Activated CD4-positive, CD25-positive, alpha-beta regulatory T cell treated with anti-CD3 and anti-CD28 coated beads, Interleukin-2, amount 50 U/mL, for 24 hours (primary cell): Measurements from ENCODE around the gene RFC1.
"Not testable (repeated sequence)": the region's sequence is repeated elsewhere in the genome, so short reads cannot be mapped to it uniquely, and the experiment has no call there.

ENCODE experiments used
- ATAC-seq, 2 donors: fragments of 150-1000 bp; cut with Tn5 transposase; one replicate each; pipeline ENCODE4 v1.10.0; 2021; ENCODE audit warnings: mild to moderate bottlenecking in 1 of 2, moderate library complexity in 1 of 2

RFC1 gene, protein sequence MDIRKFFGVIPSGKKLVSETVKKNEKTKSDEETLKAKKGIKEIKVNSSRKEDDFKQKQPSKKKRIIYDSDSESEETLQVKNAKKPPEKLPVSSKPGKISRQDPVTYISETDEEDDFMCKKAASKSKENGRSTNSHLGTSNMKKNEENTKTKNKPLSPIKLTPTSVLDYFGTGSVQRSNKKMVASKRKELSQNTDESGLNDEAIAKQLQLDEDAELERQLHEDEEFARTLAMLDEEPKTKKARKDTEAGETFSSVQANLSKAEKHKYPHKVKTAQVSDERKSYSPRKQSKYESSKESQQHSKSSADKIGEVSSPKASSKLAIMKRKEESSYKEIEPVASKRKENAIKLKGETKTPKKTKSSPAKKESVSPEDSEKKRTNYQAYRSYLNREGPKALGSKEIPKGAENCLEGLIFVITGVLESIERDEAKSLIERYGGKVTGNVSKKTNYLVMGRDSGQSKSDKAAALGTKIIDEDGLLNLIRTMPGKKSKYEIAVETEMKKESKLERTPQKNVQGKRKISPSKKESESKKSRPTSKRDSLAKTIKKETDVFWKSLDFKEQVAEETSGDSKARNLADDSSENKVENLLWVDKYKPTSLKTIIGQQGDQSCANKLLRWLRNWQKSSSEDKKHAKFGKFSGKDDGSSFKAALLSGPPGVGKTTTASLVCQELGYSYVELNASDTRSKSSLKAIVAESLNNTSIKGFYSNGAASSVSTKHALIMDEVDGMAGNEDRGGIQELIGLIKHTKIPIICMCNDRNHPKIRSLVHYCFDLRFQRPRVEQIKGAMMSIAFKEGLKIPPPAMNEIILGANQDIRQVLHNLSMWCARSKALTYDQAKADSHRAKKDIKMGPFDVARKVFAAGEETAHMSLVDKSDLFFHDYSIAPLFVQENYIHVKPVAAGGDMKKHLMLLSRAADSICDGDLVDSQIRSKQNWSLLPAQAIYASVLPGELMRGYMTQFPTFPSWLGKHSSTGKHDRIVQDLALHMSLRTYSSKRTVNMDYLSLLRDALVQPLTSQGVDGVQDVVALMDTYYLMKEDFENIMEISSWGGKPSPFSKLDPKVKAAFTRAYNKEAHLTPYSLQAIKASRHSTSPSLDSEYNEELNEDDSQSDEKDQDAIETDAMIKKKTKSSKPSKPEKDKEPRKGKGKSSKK

GRCh38 chr4:39365830-39366771, at the start of gene RFC1:
Gene RFC1 (minus strand): TSS chr4:39366362. CDS start chr4:39366241, 121 bp downstream.
- peak; percentile 92 to 95 for ATAC-seq

- no peak for ATAC-seq
Measured at GRCh38 chr4:39415678-39416283, 49.6 kb upstream of the RFC1 start.

GRCh38 chr4:39411561-39411960, 45.4 kb upstream of the RFC1 start:
- not testable (repeated sequence) for ATAC-seq

DNA sequence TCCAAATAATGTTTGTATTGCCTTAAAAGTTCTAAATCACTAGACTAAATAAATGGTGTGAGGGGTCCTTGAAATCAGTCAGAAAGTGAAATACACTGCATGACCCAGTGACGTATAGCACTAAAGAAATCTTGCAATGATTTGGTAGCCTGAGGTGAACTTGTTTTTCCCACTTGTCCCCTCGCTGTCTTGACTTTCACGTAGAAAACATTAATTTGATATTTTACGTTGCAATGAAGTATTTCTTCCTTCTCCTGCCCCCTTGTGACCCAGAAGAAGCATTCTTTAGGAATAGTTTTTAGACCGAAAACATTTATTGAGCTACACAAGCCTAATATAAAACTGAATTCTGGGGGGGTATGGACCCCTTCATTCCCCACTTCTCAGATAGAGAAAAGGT, 44.3 kb upstream of the RFC1 start:
- no peak for ATAC-seq

- ATAC-seq = no peak
Measured at GRCh38 chr4:39407584-39407885, 41.4 kb upstream of the RFC1 start.

- ATAC-seq = no peak
Measured at GRCh38 chr4:39406763-39407583, 40.8 kb upstream of the RFC1 start, which contains the start of gene KLB. Gene KLB (plus strand): TSS chr4:39406930. CDS start chr4:39406950, 20 bp downstream.

- not testable (repeated sequence) for ATAC-seq
Measured at GRCh38 chr4:39401640-39402039, 35.5 kb upstream of the RFC1 start.

DNA sequence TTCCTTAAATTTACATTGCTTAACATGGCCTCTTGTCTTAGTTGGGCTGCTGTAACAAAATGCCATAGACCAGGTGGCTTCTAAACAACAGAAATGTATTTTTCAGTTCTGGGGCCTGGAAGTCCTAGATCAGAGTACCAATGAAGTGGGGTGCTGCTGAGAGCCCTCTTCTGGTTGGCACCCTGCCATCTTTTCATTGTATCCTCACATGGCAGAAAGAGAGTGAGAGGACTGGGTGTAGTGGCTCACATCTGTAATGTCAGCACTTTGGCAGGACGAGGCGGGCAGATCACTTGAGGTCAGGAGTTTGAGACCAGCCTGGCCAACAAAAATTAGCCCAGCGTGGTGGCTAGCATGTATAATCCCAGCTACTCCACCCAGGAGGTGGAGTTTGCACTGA, 28.5 kb upstream of the RFC1 start:
- no peak for ATAC-seq

DNA sequence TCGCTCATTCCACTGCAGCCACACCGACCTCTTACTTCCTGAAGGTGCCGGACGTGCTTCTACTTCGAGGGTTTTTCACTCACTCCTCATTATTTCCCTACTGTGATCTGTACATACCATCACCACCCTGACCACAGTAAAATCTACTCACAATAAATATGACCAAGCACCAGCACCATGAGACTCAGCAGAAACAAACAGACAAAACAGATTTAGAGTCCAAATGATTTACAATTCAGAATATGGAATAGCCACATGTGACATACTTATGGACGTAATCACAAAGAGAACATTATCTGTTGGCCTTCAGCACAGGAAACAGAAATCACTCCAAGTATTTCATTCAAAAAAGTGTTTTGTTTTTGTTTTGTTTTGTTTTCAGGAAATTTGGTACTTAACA, 24.4 kb upstream of the RFC1 start:
- no peak for ATAC-seq

DNA sequence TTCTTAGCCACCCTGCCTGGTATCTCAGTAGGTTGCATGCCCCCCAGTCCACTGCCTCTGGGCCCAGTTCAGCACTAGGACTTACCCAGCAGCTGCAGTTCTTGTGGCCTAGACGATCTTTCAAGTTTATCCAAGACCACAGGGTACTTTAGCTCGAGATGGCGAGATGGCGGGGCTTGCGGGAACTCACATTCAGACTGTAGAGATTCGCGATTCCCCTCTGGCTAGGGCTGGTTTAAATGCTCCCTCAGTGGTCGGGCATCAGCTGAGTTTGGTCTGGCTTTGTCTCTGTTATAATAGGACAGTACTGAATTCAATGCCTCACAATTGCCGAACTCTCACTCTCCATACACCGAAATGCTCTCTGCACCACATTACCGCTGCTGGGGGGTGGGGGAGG, 18.4 kb upstream of the RFC1 start:
- ATAC-seq = no peak

DNA sequence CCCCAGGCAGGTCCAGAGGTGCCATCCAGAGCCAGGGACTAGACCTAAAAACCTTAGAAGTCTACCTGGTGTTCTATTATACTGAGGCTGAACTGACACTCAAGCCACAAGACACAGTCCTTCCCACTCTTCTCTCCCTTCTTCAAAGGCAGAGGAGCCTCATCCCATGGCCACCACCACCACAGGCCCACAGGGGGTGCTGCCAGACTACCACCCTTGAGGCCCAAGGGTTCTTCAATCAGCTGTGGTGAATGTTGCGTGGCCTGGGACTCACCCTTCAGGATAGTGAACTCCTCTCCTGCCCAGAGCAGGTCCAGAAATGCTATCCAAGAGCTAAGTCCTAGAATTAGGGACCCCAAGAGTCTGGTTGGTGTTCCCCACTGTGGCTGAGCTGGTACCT, 17.5 kb upstream of the RFC1 start:
- ATAC-seq = no peak

- no peak for ATAC-seq
Measured at GRCh38 chr4:39375478-39375877, 9.3 kb upstream of the RFC1 start.

- not testable (repeated sequence) for ATAC-seq
Measured at GRCh38 chr4:39371209-39371608, 5.0 kb upstream of the RFC1 start.

- no peak for ATAC-seq
Measured at GRCh38 chr4:39369301-39369700, 3.1 kb upstream of the RFC1 start.

DNA sequence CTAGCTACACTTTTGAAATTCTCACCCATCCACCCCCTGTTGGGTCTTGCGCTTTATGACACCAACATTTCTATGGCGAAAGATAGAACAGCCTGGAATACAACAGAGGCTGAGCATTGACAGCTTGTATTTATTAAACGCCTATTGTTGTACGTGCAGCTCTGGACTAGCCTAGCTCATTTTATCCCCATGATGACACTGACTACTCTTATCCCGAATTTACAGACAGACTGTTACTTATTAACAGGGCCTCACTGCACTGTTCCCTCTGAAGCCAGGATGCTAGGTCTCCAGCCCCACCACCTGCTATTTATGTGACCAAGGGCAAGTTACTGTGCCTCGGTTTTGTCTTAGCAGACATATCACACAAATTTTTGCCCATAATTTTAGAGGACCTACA, 1.0 kb upstream of the RFC1 start:
- ATAC-seq = no peak

DNA sequence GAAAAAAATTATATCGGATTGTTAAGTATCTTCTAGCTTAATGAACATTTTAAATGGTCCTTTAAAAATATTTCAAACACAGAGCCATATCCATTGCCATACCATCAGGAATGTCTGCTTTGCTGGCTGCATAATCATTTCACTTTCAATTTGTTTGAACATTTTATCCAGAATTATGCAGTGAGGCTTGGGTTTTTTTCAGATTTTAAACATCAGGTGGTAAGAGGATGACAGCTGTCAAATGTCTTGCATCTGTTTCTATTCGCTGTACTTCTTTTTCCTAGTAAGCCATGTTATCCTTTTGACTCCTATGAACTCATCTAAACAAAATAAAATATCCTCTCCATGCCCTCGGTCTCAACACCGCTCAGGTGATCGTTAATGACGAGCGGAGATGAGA, 802 bp downstream of the RFC1 start:
- no peak for ATAC-seq

DNA sequence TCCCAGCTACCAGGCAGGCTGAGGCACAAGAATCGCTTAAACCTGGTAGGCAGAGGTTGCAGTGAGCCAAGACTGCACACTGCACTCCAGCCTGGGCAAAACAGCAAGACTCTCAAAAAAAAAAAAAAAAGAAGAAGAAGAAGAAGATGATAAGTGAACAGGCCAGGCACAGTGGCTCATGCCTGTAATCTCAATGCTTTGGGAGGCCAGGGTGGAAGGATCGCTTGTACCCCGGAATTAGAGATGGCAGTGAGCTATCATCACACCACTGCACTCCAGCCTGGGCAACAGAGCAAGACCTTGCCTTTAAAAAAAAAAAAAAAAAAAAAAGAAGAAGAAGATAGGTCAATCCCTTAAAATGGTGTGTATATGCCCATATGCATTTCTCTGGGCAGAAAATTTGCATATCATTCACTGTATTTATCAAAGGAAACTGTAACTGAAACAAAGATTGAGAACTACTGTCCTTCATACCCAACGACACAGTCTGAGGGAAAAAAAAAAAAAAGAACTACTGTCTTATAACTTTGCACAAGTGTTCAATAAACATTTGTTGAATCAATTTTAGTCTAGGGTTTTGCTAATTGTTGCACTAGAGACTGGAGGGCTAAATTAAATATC, 2.3 kb downstream of the RFC1 start:
- ATAC-seq = no peak

GRCh38 chr4:39362827-39363226, 3.3 kb downstream of the RFC1 start:
- ATAC-seq = no peak

DNA sequence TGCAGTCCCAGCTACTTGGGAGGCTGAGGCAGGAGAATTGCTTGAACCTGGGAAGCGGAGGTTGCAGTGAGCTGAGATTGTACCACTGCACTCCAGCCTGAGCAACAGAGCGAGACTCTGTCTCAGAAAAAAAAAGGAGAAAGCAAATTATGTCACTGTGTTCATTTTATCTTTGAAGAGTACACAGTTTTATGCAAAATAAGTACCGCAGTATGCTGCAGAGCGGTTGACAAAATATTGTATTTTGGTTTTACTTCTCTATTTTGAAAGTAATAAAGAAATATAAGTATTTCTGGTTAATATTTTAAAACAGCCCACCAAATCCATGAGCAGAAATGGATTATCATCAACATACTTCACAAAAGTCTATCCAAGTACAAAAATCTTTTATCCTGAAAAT, 5.6 kb downstream of the RFC1 start:
- not testable (repeated sequence) for ATAC-seq

DNA sequence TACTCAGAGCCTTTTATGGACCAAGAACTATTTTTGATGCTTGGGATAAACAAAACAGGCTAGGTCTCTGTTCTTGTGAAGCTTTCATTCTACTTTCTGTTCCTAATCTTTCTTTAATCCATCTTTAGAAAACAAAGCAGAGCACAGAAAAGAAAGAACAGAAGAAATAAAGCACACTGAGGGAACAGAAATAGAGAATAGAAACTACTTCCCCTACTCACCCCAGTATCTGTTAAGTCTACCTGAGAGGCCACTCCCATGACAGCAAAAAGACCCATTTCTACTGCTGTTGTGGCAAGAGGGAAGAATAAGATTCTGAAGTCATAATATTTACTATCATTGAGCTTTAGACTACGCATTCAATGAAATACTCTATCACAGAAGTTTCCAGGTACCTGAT, 9.2 kb downstream of the RFC1 start:
- no peak for ATAC-seq

DNA sequence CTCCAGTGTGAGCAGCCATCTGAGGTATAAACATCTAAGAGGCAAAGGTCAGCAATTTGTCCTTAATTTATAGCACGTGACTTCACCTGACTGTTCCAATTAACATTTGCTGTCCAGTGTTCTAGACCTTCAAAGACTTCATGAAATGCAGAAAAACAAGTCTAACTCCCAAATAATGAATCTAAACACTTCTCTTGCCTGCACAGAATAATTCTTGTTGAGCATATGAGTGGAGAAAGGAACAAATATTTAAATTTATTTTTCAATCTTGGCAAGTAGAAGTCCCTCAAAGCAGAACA, 12.0 kb downstream of the RFC1 start:
- ATAC-seq = no peak
